Measurements from ENCODE around the gene IAPP.
"Not testable (repeated sequence)": the region's sequence is repeated elsewhere in the genome, so short reads cannot be mapped to it uniquely, and the experiment has no call there.

Gene IAPP

DNA sequence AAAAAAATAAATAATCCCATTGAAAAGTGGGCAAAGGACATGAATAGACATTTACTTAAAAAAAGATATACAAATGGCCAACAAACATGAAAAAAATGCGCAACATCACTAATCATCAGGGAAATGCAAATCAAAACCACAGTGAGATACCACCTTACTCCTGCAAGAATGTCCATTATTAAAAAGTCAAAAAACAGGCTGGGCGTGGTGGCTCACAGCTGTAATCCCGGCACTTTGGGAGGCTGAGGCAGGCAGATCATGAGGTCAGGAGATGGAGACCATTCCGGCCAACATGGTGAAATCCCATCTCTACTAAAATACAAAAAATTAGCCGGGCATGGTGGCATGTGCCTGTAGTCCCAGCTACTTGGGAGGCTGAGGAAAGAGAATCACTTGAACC, 8.6 kb downstream of the IAPP start:
- DNase-seq (ENCODE audit: low spot score), result not testable (repeated sequence)

GRCh38 chr12:21384261-21384660, 11.6 kb downstream of the IAPP start:
- DNase-seq (ENCODE audit: low spot score), result no peak

DNA sequence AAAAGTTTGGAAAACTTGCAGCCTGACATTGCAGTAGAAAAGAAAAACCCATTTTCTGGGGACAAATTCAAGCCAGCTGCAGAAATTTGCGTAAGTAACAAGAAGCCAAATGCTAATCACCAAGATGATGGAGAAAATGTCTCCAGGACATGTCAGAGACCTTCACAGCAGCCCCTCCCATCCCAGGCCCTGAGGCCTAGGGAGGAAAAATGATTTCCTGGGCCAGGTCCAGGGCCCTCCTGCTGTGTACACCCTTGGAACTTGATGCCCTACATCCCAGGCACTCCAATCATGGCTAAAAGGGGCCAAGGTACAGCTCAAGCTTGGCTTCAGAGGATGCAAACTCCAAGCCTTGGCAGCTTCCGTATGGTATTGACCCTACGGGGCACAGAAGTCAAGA, 14.5 kb downstream of the IAPP start:
- DNase-seq (ENCODE audit: low spot score), result no peak

DNA sequence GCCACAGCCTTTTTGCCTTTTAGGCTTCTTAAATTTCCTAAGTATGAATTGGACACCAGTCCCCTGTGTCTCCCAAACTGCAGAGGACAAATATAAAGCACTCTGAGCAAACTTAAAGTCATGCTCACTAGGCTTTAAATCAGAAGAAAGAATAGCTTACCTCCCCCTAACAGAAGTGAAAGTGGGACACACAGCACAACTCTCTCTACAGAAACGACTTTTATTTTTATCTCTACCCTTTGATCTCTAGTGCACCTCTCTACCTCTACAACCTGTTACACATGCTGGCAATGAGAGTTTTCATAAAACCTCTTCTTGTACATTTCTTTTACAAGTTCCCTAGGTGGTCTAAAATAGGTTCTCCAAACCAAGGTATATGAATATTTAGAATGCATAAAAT, 19.7 kb downstream of the IAPP start:
- no peak for DNase-seq (ENCODE audit: low spot score)

DNA sequence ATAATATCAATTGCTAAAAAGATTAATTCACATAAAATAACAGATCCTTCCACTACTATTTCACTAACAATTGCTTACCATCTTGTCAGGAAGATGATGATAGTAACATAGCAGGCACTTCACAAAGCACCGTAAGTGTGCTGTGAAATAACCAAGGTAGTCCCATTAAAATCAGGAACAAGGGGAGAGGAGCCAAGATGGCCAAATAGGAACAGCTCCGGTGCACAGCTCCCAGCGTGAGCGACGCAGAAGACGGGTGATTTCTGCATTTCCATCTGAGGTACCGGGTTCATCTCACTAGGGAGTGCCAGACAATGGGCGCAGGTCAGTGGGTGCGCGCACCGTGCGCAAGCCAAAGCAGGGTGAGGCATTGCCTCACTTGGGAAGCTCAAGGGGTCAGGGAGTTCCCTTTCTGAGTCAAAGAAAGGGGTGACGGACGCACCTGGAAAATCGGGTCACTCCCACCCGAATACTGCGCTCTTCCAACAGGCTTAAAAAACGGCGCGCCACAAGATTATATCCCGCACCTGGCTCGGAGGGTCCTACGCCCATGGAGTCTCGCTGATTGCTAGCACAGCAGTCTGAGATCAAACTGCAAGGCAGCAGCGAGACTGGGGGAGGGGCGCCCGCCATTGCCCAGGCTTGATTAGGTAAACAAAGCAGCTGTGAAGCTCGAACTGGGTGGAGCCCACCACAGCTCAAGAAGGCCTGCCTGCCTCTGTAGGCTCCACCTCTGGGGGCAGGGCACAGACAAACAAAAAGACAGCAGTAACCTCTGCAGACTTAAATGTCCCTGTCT, 22.3 kb downstream of the IAPP start:
- DNase-seq (ENCODE audit: low spot score), result not testable (repeated sequence)

DNA sequence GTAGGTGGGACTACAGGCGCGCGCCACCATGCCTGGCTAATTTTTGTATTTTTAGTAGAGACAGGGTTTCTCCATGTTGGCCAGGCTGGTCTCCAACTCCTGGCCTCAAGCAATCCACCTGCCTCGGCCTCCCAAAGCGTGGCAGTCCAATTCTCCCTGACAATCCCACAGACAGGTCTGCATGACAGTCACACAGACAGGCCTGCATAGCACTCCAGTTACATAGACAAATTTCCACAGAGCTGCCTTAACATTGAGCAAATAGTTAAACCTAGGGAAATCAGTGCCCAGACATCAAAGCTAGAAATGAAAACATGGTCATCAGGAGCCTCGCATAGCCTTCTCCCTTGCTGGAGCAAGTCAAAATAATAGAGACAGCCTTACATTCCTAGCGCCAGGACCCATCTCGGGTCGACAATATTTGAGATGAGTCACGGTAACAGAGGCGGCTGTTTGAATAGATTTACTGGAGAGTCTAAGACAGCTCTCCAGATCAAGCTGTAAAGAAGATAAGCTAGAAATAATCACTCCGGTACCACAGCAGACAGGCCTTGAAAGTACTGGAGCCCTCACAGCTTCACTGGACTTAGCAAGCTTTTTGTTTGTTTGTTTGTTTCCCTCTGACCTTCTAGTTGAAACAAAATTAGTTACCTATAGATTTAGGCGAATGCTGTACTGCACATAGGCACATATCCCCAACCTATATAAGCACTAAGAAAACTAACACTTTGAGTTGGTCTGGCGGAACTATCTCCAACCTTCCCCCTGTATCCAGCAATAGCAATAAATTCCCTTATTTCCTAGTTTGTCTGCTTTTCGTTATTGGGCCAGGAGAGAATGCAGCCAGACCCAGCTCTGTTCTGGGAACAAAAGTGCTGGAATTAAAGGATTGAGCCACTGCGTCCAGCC, 40.9 kb downstream of the IAPP start:
- DNase-seq (ENCODE audit: low spot score), result no peak

DNA sequence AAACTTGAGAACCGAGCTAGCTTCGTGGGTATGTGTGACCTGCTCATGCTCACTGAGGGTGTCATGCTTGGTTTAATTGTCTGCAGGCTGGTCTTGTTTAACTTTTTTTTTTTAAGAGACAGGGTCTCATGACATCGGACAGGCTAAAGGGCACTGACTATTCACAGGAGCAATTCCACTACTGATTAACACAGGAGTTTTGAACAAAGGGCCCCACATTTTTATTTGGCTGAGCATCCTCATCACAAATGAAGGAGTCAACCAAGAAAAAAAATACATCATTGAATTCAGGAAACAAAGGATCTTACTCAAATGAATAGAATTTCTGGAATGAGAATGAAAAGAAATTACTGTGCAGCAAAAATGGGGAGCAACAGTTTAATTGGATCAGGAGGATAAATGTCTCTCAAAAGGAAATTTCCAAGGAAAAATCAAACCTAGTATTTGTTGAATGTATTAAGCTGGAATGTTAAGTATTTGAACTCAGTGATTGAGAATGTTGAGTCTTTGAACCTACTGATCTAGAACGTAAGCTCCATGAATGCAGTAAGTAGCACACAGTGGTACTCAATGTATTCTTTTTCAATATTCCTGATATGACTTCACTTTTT, 43.9 kb downstream of the IAPP start:
- no peak for DNase-seq (ENCODE audit: low spot score)

DNA sequence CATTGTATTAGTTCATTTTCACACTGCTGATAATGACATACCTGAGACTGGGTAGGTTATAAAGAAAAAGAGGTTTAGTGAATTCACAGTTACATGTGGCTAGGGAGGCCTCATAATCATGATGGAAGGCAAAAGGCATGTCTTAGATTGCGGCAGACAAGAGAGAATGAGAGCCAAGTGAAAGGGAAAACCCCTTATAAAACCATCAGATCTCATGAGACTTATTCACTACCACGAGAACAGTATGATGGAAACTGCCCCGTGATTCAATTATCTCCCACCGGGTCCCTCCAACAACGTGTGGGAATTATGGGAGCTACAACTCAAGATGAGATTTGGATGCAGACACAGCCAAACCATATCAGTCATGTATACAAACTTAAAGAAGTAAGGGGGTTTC, 45.7 kb downstream of the IAPP start:
- not testable (repeated sequence) for DNase-seq (ENCODE audit: low spot score)

DNA sequence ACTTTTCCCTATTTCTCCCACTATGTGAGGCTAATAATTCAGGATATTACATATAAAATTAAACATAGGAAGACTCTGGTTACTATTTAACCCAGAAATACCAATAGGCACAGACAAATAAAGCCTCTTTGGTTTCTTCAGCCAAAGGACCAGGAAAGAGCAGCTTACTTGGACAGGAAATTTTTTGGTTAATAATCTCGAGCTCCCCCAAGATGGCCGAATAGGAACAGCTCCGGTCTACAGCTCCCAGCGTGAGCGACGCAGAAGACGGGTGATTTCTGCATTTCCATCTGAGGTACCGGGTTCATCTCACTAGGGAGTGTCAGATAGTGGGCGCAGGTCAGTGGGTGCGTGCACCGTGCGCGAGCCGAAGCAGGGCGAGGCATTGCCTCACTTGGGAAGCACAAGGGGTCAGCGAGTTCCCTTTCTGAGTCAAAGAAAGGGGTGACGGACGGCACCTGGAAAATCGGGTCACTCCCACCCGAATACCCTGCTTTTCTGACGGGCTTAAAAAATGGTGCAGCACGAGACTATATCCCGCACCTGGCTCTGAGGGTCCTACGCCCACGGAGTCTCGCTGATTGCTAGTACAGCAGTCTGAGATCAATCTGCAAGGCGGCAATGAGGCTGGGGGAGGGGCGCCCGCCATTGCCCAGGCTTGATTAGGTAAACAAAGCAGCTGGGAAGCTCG, 46.5 kb downstream of the IAPP start:
- DNase-seq (ENCODE audit: low spot score), result not testable (repeated sequence)

DNA sequence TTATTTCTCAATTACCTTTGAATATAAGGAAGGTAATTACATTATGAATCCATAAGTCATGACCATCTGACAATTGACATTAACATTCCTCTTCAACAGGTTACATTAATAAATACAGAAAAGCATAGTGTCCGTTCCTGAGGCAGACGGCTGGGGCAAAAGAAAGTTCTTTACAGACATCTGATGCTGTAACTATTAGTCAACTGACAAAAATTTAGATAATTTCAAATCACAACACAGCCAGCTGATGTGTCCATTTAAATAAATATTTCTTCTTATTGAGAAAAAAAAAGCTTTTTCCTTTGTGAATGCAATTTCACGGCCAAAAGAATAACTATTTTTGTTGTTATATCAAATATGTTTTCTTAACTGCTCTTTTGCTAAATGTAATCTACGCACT, 55.5 kb downstream of the IAPP start:
- no peak for DNase-seq (ENCODE audit: low spot score)

All from CD4-positive, alpha-beta T cell treated with Interleukin-2 at 100 ng/mL for 4 hours (primary cell).